Motor neuron (in vitro differentiated cells): Measurements from ENCODE around the gene NHSL1. TPM values are rescaled to one million over a fixed set of nuclear protein-coding genes. Genes with fewer than 3 reads are reported as not detected.
"Not testable (repeated sequence)": the region's sequence is repeated elsewhere in the genome, so short reads cannot be mapped to it uniquely, and the experiment has no call there.

Experiments
- ATAC-seq, 8 experiments: fragments of 200-7000 bp; cut with Tn5 transposase; replicated peaks in 6 of 8; 2 replicates each; pipeline ENCODE4 v1.8.0; 2021; ENCODE audit warnings: mild to moderate bottlenecking in 8 of 8, moderate library complexity in 8 of 8
- H3K27ac ChIP-seq, 2 donors: fragments of 250-450 bp; sonication (Bioruptor Pico); 2 replicates each; pipeline ENCODE4 v1.9.0; 2021; ENCODE audit warnings: antibody characterized with exemption in 2 of 2, mild to moderate bottlenecking in 2 of 2, moderate library complexity in 1 of 2
- H3K4me1 ChIP-seq, 2 donors: fragments of 250-450 bp; sonication (Bioruptor Pico); replicated peaks in 1 of 2; 2 replicates each; pipeline ENCODE4 v1.6.1; 2021; ENCODE audit warnings: antibody characterized with exemption in 2 of 2, mild to moderate bottlenecking in 2 of 2, moderate library complexity in 1 of 2
- H3K4me3 ChIP-seq, 5 donors: fragments of 250-450 bp; sonication (Bioruptor Pico); 2 replicates each; pipeline ENCODE4 v1.9.0; 2021; ENCODE audit warnings: antibody characterized with exemption in 5 of 5, mild to moderate bottlenecking in 5 of 5, moderate library complexity in 4 of 5
- WGBS, 10 experiments: fragments of 450-650 bp; shearing (Covaris generic); methylation state at CpG; one replicate each; pipeline ENCODE4 v1.0.0; 2022; 5-methylcytosine and 5-hydroxymethylcytosine counted together
- in situ Hi-C, 9 experiments: fragments of 400-800 bp; cut with MboI; loops; one replicate each; pipeline ENCODE4 v1.15.0; 2021; ENCODE audit warnings: low sequenced_read_pairs in 9 of 9, low pct_unique_long_range_greater_than_20kb in 2 of 9; ENCODE audit not compliant: unreplicated experiment in 9 of 9
- total RNA-seq, 8 experiments: library from RNA; unstranded; fragments of 300-600 nt; gene quantifications; 2 replicates each; pipeline versions ENCODE4 v1.2.3 to v1.2.4, GENCODE V29; 2022

NHSL1 gene
- total RNA-seq, 8 experiments from 2014 or later = 3.4 to 33.1 (median 18.5) TPM

DNA sequence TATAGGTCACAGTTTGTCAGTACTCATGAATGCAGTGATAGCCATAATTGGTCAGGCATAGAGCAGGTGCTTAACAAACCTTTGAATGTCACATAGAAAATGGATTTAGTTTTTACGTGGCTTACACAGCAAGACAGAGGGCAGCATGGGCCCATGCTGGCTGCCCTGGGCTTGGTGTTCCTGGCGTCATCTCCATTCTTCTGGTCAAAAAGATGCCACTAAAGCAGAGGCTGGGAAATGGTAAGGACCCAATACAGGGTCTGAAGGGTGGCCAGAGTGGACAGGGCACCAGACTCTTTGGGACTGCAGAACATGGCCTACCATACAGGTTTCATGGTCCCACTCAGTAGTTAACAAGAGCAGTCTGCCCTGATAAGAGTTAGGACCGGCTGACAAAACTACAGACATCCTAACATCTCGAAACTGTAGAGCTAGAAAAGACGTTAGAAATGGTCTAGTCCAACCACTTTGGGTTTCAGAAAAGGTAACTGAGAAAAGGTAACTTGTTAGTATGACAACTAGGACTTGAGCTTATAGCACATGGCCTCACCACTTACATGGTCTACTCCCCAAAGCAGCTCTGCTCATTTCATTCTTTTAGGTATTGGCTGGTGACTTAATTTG, 72.7 kb downstream of the NHSL1 start:
- Histone ChIP-seq H3K4me1 (no peaks in the 10 kb centered on the region), H3K27ac (no peak overlapping the region), H3K4me3 (no peak overlapping the region)
- no peak for ATAC-seq
- WGBS, 10 experiments = 57 to 100% (median 89%) methylated on average over 1 to 5 of the region's 5 CpGs; no CpG with 5 or more reads in 1 of the 10 experiments
- in situ Hi-C loops = loop anchor here in 8 of 9 experiments (25.0 kb wide), 2 partner anchors 161 to 336 kb away; partner anchors contain the start of gene CCDC28A (in 5 of the 8)

GRCh38 chr6:138425256-138425655, 74.0 kb downstream of the NHSL1 start:
- H3K4me1 ChIP-seq, H3K27ac ChIP-seq, ATAC-seq, H3K4me3 ChIP-seq: not testable (repeated sequence)
- 40 to 100% (median 92%) methylated on average over 1 to 6 of the region's 7 CpGs; no CpG with 5 or more reads in 2 of the 10 experiments for WGBS, 10 experiments
- in situ Hi-C loops = loop anchor here in 8 of 9 experiments (25.0 kb wide), 2 partner anchors 162 to 337 kb away; partner anchors contain the start of gene CCDC28A (in 5 of the 8)

GRCh38 chr6:138424004-138424904, 75.0 kb downstream of the NHSL1 start:
- no peaks in the 10 kb centered on the region for H3K4me1 ChIP-seq
- H3K27ac ChIP-seq = no peak overlapping the region
- no peak for ATAC-seq
- WGBS, 10 experiments = 60 to 100% (median 98%) methylated on average over 1 to 17 of the region's 48 CpGs; no CpG with 5 or more reads in 1 of the 10 experiments
- in situ Hi-C loops = loop anchor here in 5 of 9 experiments (25.0 kb wide), 2 partner anchors 312 to 338 kb away; partner anchors contain the start of genes PERP (in 3 of the 5) and CCDC28A (in 2 of the 5)
- no peak overlapping the region for H3K4me3 ChIP-seq

GRCh38 chr6:138422861-138423260, 76.4 kb downstream of the NHSL1 start:
- Histone ChIP-seq H3K4me3 (no peak overlapping the region), H3K4me1 (no peaks in the 10 kb centered on the region), H3K27ac (no peak overlapping the region)
- in situ Hi-C loops = loop anchor here in 5 of 9 experiments (25.0 kb wide), 2 partner anchors 311 to 339 kb away; partner anchors contain the start of genes PERP (in 3 of the 5) and CCDC28A (in 2 of the 5)
- no peak for ATAC-seq

DNA sequence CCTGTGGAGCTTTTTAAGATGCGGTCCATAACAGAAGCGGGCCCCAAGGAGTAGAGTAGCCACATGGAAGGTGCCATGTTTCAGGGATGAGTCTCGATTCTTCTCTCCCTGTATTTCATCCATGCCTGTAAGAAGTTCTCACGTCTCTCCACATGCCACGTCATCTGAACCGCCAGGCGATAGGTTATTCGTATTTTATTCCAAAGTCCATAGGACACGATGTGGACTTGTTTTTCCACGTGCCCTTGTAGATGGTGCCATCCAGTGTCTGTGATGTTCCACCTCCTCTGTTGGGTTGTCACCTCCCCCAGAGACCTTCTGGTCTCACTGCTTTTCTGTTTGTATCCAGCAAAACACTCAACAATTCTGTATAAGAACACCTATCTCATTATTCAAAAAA, 77.7 kb downstream of the NHSL1 start:
- WGBS, 10 experiments = 92 to 100% (median 100%) methylated on average over 1 to 10 of the region's 10 CpGs; no CpG with 5 or more reads in 2 of the 10 experiments
- Histone ChIP-seq H3K4me1 (peaks cover 0 to 3% of the 10 kb centered on the region in 2 donors), H3K4me3 (no peak overlapping the region), H3K27ac (no peak overlapping the region)
- ATAC-seq = no peak
- in situ Hi-C loops = loop anchor here in 5 of 9 experiments (25.0 kb wide), 2 partner anchors 309 to 341 kb away; partner anchors contain the start of genes PERP (in 3 of the 5) and CCDC28A (in 2 of the 5)

- WGBS, 10 experiments = 58 to 100% (median 78%) methylated on average over 1 to 4 of the region's 6 CpGs
- in situ Hi-C loops = loop anchor here in 5 of 9 experiments (25.0 kb wide), 2 partner anchors 309 to 341 kb away; partner anchors contain the start of genes PERP (in 3 of the 5) and CCDC28A (in 2 of the 5)
- Histone ChIP-seq H3K4me1 (peaks cover 5 to 6% of the 10 kb centered on the region in 2 donors), H3K4me3 (no peak overlapping the region), H3K27ac (no peak overlapping the region)
- ATAC-seq = no peak
Measured at GRCh38 chr6:138421089-138421488, 78.2 kb downstream of the NHSL1 start.

DNA sequence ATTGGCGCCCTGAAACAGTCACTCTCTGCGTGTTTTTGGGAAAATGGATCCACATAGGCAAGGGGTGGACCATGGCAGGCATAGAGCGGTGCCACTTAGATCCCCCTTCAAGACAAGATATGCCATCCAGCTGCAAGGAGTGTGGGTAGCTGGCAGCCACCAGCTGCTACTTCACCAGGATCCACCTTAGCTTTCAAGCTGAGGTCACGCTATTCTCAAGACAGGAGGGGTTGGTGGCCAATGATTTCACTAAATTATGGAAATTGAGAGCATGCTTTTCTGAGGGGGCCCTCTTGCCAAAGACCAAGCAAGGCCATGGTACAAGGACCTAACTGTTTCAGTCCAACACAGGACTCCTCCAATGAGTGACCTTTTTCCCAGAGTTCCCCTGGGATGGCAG, 78.9 kb downstream of the NHSL1 start:
- Histone ChIP-seq H3K4me1 (peaks cover 9 to 12% of the 10 kb centered on the region in 2 donors), H3K4me3 (no peak overlapping the region), H3K27ac (no peak overlapping the region)
- in situ Hi-C loops = loop anchor here in 5 of 9 experiments (25.0 kb wide), 2 partner anchors 308 to 342 kb away; partner anchors contain the start of genes PERP (in 3 of the 5) and CCDC28A (in 2 of the 5)
- no peak for ATAC-seq
- WGBS, 10 experiments = 71 to 100% (median 94%) methylated on average over 1 to 4 of the region's 4 CpGs; no CpG with 5 or more reads in 4 of the 10 experiments

DNA sequence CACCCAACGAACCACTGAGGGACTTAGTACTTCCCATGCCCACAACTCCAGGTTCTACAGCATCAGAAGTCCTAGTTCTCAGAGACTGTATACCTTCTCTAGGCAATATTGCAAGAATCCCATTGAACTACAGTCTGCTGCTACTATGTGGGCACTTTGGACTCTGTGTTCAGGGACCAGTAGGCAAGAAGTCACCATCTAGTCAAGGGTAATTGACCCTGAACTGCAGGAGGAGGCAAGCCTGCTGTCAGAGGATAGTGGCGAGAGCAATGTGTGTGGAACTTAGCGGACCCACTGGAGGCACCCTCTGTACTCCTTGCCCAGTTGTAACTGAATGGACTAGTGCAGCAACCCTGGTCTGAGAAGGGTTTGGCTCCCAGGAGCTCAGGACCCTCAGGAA, 79.5 kb downstream of the NHSL1 start:
- Histone ChIP-seq H3K4me3 (no peak overlapping the region), H3K27ac (no peak overlapping the region), H3K4me1 (peaks cover 9 to 12% of the 10 kb centered on the region in 2 donors)
- in situ Hi-C loops = loop anchor here in 5 of 9 experiments (25.0 kb wide), 2 partner anchors 307 to 343 kb away; partner anchors contain the start of genes PERP (in 3 of the 5) and CCDC28A (in 2 of the 5)
- no peak for ATAC-seq
- WGBS, 10 experiments = 83 to 100% (median 96%) methylated on average over 1 to 3 of the region's 3 CpGs; no CpG with 5 or more reads in 4 of the 10 experiments

GRCh38 chr6:138418118-138418742, 81.1 kb downstream of the NHSL1 start:
- Histone ChIP-seq H3K4me3 (no peak overlapping the region), H3K4me1 (peaks cover 9 to 12% of the 10 kb centered on the region in 2 donors), H3K27ac (no peak overlapping the region)
- no peak for ATAC-seq
- in situ Hi-C loops = loop anchor here in 5 of 9 experiments (25.0 kb wide), 2 partner anchors 306 to 344 kb away; partner anchors contain the start of genes PERP (in 3 of the 5) and CCDC28A (in 2 of the 5)
- WGBS, 10 experiments = 100% methylated on average over 1 to 3 of the region's 3 CpGs; no CpG with 5 or more reads in 3 of the 10 experiments

DNA sequence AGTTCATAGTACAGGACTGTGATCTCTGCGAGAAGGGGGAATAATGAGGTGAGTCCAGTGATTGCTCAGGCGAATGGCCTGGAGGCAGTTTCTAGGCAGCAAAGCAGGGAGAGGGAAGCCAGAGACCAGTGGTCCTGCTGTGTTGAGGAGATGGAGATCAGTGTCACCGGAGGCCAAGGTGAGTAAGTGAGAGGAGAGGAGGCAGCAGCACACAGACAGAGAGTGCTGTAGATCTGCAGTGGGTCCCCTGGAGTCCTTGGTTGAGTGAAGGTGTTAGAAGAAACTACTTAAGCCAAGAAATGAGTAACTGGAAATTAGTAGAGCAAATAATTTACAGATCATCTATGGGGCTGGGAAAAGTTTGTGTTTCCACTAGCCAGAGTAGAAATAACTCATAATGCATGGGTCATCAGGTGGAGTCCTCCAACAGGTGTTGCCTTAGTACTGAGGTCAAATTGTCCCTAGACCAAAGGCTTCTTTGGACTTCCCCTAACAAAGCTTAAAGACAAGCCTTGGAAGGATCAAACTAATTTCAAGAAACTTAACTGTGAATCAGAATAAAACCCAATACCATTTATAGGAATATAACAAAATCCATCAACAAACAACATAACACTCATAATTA, 81.7 kb downstream of the NHSL1 start:
- no peak overlapping the region for H3K4me3 ChIP-seq
- no peak for ATAC-seq
- in situ Hi-C loops = loop anchor here in 5 of 9 experiments (25.0 kb wide), 2 partner anchors 305 to 345 kb away; partner anchors contain the start of genes PERP (in 3 of the 5) and CCDC28A (in 2 of the 5)
- peaks cover 9 to 12% of the 10 kb centered on the region in 2 donors for H3K4me1 ChIP-seq
- H3K27ac ChIP-seq = no peak overlapping the region
- 89 to 100% (median 100%) methylated on average over 1 to 3 of the region's 3 CpGs; no CpG with 5 or more reads in 6 of the 10 experiments for WGBS, 10 experiments

GRCh38 chr6:138416206-138416605, 83.1 kb downstream of the NHSL1 start:
- peak in 5 of 8 experiments; percentile 18 to 95 (median 75) for ATAC-seq
- Histone ChIP-seq H3K4me1 (peaks cover 9 to 12% of the 10 kb centered on the region in 2 donors), H3K27ac (peak overlapping the region; percentile 40 to 54), H3K4me3 (no peak overlapping the region)
- 52 to 100% (median 80%) methylated on average over 1 to 3 of the region's 4 CpGs; no CpG with 5 or more reads in 4 of the 10 experiments for WGBS, 10 experiments
- in situ Hi-C loops = loop anchor here in 5 of 9 experiments (25.0 kb wide), 2 partner anchors 304 to 346 kb away; partner anchors contain the start of genes PERP (in 3 of the 5) and CCDC28A (in 2 of the 5)
